ENCODE measurements around the gene CEP85L.

DNA sequence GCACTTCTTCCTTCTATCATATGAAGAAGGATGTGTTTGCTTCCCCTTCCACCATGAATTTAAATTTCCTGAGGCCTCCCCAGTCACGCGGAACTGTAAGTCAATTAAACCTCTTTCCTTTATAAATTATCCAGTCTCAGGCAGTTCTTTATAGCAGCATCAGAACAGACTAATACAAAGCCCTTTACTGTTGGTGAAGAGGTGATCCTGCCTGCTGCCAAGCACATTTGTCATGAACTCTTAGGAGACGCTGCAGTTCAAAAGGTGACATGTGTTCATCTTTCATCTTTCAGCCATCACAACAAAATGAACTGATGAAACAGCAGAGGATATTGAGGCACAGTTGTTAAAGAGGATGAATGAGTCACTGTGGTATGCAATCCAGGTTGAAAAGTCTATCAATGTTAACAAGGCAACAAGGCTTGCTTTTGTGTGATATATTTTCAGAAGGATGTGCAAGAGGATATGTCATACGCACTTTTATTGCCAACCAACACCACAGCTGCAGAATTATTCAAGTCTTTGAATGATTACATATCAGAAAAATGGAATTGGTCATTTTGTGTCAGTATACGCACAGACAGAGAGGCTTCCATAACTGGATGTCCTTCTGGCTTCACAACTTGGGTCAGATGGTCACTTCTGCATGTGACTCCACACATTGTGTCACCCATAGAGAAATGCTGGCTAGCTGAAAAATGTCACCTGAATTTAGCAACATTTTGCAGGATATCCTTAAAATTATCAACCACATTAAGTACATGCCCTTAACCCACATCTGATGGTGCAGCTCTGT, 155.7 kb downstream of the CEP85L start:
- TF ChIP-seq EZH2 (IDR thresholded peaks at IDR 0.05) (no peak), POLR2AphosphoS5 (IDR thresholded peaks at IDR 0.05; ENCODE audit: borderline replicate concordance, low read depth, low read length) (no peak), FOXP2 (optimal IDR thresholded peaks at IDR 0.05; ENCODE audit: control extremely low read depth, extremely low read length, insufficient read depth) (no peak)
